GM18873 (cell line): ENCODE data around the gene FTCD.
"Not testable (repeated sequence)": the region's sequence is repeated elsewhere in the genome, so short reads cannot be mapped to it uniquely, and the experiment has no call there.

Source experiments
- ATAC-seq: cut with Tn5 transposase; IDR thresholded peaks from one replicate; pipeline ENCODE4 v1.9.1; 2021; ENCODE audit warnings: mild to moderate bottlenecking, moderate library complexity, moderate number of reproducible peaks; ENCODE audit not compliant: unreplicated experiment, low FRiP score

The FTCD gene

GRCh38 chr21:46154155-46154954 is 1.0 kb downstream of the FTCD start:
- no peak for ATAC-seq

GRCh38 chr21:46153247-46154154 is 1.9 kb downstream of the FTCD start:
- no peak for ATAC-seq

- ATAC-seq = no peak
Observed at GRCh38 chr21:46152927-46153246, 2.5 kb downstream of the FTCD start.

- no peak for ATAC-seq
Observed at GRCh38 chr21:46151989-46152926, 3.1 kb downstream of the FTCD start.

GRCh38 chr21:46151261-46151988 is 4.0 kb downstream of the FTCD start:
- no peak for ATAC-seq

- ATAC-seq = no peak
Observed at GRCh38 chr21:46150491-46151121, 4.8 kb downstream of the FTCD start.

GRCh38 chr21:46150073-46150472 is 5.3 kb downstream of the FTCD start:
- no peak for ATAC-seq

GRCh38 chr21:46149205-46149901 is 6.0 kb downstream of the FTCD start:
- ATAC-seq = no peak

- no peak for ATAC-seq
Observed at GRCh38 chr21:46148106-46148505, 7.3 kb downstream of the FTCD start.

- ATAC-seq = not testable (repeated sequence)
Observed at GRCh38 chr21:46147429-46147828, 8.0 kb downstream of the FTCD start.

GRCh38 chr21:46146856-46147255 is 8.5 kb downstream of the FTCD start:
- ATAC-seq = no peak

- ATAC-seq = no peak
Observed at GRCh38 chr21:46145840-46146691, 9.3 kb downstream of the FTCD start.

GRCh38 chr21:46145159-46145839 is 10.1 kb downstream of the FTCD start:
- no peak for ATAC-seq

GRCh38 chr21:46144464-46145070 is 10.8 kb downstream of the FTCD start:
- ATAC-seq = no peak

- no peak for ATAC-seq
Observed at GRCh38 chr21:46142582-46143473, 12.6 kb downstream of the FTCD start.
